Hematopoietic multipotent progenitor cell treated with erythropoietin and hydrocortisone succinate and interleukin-3 and kit ligand, for 4 days (in vitro differentiated cells): ENCODE data around the gene CCNF.
"Not testable (repeated sequence)": the region's sequence is repeated elsewhere in the genome, so short reads cannot be mapped to it uniquely, and the experiment has no call there.

Experiments used
- DNase-seq: peaks from one replicate; pipeline ENCODE4 v3.0.0-alpha.2; 2015

The CCNF gene

DNA sequence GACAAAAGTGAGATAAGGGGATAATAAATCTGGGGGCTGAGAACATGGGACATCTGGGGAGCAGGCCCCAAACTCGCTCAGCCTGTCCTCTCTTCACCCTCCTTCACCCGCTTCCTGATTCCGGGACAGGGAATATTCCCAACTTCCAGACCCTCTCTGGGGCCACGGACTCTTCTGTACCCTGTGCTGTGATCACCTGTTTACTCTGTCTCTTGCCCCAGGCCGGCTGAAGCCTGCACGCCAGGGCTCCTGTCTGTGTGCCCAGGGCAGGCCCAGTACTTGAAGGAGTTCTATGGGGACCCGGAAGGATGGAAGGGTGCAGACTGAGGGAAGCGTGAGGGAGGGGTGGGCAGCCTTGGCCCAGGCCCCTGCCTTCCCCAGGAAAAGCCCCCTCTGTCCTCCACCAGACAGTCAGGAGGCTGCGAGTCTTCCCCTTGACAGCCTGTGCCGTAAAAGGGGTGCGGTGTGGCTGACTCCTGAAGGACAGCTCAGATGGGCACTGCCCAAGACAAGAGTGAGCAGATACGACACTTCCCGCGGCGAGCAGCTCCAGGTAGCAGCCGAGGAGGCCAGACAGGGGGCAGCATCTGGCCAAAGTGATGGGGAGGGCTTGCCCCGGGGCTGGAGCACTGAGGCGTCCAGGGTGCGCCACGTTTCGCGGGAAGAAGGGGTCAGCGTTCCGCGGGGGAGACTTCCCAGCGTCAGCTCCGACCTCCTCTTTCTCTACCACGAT is 1.0 kb upstream of the CCNF start:
- peak; percentile 47 for DNase-seq

DNA sequence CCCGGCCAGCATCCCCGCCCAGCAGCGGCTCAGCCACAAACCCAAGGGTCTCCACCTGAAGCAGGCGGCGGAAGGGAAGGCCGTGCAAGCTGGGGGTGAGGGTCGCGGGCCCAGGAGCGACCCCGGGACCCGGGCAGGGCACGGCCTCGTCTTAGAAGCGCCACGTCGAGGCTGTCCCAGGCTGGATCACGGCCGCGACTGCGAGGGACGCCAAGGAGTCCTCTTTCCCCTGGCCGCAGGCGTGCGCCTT is 538 bp upstream of the CCNF start:
- no peak for DNase-seq

DNA sequence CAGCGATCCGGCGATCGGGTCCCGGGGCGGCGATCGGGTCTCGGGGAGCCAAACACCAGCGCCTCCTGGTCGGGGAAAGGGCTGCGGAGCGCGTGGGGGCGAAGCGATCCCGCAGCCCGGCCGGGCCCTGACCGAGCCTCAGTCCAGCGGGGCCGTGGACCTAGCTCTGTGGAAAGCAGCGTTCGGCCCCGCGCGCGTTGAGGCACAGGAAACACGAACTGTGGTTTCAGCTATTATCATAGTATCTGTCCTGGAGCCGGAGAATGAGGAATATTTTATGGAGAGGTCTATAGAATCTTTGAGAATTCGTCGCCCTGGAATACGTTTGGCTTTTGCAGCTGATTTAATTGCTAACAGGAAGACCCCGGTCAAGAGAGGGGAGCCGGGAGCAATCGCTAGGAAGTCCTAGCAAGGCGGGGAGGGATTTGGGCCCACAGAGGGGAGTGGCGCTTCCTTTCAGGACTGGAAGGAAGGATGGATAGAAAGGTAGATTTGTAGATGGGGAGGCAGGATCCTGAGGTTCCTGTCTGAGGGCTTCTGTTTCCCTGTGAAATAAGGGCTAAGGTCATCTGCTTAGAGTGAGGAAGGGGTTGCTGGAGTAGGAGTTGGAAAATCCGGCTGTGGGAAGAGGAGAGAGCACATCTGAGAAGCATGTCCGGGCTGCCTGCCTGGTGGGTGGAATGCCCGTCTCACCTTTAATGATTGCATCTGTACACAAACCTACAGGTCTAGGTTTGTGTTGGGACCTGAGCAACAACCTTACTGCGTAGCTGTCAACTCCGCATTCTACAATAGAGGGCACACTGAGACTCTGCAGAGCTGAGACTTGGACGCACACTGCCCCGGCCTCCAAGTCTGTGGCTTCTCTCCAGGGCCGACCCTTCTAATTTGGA is 770 bp downstream of the CCNF start:
- DNase-seq: peak; percentile 77

DNA sequence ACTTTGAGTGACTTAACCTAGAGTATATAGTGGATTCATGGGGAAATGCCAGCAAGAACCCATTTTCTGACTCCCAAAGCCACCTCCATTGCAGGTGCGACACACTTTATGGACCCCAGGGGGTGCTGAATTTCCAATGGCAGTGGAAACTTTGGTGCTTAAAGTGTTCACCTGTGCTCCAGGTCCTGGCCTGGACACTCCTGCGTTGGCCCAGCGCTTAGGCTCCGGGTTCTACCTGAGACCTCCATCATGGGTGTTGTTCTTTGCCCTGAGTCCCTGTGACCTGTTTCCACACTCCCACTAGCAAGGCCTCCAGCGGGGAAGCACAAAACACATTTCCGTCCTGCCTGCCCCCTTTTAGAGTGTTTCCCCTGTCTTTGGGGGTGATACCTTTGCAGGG is 3.0 kb downstream of the CCNF start:
- DNase-seq: no peak

DNA sequence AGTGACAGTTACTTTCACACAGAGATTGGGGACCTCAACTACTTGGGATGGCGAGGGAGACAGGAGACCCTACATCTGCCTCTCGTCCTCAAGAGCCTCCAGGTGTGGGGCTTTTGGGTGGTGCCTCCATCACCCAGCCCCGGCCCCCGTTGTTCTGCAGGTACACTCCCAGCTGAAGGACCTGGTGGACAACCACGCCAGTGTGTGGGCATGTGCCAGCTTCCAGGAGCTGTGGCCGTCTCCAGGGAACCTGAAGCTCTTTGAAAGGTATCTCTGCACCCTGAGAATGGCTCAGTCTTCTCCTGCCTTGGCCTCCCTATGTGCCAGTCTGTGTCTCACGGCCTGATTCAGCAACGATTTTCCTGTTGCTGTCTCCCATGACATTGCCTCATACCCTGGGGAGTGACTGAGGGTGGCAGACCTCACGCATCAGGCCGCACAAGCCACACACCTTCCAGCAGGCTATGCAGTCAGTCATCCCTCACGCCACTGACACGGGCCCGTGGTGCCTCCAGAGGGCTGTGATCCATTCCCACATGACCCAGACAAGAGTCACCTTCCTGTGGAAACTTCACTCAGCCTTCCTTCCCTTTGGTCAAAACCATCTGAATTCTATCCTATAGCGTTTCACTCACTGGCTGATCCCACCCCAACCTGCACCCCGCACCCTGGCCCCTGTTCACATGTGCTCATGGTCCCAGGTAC is 3.7 kb downstream of the CCNF start:
- DNase-seq: no peak

DNA sequence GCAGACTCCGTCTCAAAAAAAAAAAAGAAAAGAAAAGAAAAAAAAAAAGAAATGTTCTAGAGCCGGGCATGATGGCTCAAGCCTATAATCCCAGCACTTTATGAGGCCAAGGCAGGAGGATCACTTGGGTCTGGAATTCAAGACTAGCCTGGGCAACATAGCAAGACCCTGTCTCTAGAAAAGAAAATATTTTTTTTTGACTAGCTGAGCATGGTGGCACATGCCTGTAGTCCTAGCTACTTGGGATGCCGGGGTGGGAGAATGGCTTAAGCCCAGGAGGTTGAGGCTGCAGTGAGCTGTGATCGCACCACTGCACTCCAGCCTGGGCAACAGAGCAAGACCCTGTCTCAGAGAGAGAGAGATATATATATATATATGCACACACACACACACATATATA is 6.0 kb downstream of the CCNF start:
- not testable (repeated sequence) for DNase-seq

DNA sequence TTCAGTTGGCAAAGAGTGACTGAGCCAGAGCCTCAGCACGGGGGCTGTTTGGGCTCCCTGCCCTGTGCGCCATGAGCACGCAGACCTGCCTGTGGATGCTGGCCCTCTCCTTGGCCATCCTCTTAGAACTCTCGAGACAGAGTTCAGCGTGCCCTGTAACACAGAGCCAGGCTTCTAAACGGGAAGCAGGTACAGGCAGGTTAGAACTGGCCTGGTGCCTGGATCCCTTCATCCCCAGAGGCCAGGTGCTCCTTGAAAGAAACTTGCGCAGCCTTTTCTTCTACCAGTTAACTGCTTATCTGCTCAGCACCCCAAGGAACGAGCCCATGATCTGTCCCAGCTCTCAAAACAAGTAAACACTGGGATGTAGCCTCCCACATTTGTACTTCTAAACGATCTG is 6.9 kb downstream of the CCNF start:
- no peak for DNase-seq

DNA sequence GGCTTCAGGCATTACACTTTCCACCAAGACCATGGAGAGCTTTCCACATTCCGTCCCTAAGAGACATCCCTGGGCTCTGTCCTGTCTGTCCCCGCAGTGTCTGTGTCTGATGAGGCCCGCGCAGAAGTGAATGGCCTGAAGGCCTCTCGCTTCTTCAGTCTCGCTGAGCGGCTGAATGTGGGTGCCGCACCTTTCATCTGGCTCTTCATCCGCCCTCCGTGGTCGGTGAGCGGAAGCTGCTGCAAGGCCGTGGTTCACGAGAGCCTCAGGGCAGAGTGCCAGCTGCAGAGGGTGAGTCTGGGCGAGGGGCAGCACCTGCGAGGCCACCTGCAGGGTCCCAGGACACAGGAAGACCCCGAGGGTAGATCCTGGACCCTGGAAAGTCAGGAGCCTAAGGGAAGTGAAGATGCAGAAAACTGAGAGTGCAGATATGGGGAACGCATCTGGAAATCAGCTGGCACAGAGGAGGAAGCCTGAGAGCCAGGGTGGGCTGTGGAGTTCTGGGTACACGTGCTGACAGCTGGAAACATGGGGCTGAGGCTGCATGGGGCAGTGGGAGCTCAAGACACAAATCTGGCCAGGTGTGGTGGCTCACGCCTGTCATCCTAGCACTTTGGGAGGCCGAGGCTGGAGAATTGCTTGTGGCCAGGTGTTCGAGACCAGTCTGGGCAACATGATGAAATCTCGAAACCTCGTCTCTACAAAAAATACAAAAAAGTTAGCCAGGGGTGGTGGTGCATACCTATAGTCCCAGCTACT is 8.0 kb downstream of the CCNF start:
- no peak for DNase-seq

DNA sequence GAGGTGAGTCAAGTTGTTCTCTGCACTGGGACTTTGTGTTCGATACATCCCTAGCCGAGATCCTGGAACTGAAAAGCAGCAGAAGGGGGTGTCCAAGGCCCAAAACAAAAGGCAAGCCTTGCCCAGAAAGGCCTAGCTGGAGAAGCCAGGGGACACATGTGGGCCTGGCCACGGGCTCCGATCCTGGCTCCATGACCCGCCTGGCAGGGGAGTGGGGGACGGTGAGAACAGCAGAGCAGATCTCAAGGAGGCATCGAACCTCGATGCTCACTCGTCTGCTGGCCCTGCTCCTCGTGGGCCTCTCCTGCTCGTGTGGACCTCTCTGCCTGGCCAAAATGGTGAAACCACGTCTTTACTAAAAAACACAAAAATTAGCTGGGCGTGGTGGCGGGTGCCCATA is 8.9 kb downstream of the CCNF start:
- DNase-seq: no peak

DNA sequence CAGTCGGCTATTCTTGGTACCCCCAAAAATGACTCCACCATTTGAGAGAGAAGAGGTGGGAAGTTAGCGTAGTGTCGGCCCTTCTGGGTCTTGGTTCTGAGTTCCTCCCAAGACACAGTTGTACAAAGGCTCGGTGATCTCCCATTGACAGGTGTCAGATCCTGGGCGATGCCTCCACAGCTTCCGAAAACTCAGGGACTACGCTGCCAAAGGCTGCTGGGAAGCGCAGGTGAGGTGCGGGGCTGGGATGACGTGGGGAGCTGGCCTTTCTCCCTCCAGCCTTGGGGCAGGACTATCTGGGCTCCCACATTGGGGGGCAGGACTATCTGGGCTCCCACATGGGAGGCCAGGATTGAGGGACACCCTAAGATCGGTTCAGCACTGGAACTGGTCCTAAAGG is 10.4 kb downstream of the CCNF start:
- DNase-seq: no peak

DNA sequence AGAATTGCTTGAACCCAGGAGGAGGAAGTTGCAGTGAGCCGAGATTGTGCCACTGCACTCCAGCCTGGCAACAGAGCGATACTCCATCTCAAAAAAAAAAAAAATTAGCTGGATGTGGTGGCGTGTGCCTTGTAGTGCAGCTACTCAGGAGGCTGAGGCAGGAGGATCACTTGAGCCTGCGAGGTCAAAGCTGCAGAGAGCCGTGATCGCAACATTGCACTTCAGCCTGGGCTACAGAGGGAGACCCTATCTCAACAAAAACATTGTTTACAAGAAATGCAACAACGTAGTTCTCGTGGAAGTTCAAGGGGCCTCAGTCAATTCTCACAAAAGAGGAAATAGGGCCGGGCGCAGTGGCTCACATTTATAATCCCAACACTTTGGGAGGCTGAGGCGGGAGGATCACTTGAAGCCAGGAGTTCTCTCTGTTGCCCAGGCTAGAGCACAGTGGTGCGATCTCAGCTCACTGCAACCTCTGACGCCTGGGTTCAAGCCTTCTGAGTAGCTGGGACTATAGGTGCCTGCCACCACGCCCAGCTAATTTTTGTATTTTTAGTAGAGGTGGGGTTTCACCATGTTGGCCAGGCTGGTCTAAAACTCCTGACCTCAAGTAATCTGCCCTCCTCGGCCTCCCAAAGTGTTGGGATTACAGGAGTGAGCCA is 12.0 kb downstream of the CCNF start:
- DNase-seq: not testable (repeated sequence)

DNA sequence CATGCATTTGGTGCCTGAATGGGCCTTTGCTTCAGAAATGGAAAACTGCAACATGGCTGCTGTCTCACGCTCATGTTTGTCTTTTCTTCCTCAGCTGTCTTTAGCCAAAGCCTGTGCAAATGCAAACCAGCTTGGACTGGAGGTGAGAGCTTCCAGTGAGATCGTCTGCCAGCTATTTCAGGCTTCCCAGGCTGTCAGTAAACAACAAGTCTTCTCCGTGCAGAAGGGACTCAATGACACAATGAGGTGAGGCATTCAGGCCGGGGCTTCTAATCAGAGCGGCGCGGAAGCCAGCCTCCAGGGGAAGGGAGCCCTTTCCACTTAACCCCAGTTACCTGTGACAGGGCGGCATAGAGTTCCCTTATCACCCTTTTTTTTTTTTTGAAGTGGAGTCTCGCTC is 14.3 kb downstream of the CCNF start:
- DNase-seq: no peak

DNA sequence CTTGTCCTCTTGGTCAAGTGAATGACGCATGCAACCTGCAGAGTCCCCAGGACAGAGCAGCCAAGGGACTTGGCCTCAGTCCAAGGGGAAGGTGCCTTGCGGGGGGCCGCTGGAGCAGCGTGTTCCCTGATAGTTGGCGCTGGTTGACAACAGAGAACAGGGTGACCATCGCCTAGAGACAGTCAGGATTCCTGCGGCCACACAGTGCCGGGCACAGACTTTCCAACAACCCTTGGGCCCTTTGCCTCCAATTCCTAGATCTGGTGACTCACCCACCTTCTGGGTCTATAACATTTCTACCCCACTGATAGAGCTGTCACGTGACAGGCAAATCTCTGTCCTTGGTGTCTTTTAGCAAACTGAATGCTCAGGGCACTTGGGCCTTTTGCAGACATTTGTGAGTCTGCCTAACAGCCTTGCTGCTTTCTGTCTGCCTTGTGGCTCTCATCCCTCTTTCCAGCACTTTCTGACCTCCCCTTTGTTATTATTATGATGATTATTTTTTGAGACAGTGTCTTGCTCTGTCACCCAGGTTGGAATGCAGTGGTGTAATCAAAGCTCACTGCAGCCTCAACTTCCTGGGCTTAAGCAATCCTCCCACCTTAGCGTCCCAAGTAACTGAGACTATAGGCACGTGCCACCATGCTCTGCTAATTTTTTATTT is 18.8 kb downstream of the CCNF start:
- DNase-seq: no peak

DNA sequence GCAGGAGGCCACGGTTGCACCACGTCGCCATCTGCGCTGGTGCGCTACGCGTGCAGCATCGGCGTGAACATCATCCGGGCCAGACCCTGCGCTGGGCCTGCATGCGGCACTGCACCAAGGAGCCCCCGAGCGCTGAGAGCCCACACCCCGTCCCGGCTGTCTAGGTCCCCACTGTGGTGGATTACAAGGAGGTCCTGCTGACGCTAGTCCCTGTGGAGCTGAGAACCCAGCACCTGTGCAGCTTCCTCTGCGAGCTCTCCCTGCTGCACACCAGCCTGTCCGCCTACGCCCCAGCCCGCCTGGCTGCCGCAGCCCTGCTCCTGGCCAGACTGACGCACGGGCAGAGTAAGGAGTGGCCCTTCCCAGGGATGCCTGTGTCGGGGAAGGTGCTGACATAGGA is 19.9 kb downstream of the CCNF start:
- no peak for DNase-seq

DNA sequence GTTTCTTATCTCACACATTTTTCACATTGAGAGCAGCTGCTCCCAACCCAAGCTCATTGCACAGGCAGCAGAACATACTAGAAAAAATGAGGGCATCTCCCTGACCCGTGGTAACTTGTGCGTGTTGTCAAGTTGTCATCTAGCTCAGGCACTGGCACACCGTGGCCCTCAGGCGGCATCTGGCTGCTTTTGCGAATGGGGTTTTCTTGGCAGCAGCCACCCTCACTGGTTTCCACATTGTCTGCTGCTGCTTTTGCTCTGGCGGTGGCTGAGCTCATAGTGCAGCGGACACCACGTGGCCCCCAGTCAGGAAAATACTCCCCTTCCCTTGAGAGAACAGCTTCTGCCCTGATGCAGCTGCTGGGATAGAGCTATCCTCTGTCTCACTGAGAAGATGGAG is 21.3 kb downstream of the CCNF start:
- DNase-seq: no peak

DNA sequence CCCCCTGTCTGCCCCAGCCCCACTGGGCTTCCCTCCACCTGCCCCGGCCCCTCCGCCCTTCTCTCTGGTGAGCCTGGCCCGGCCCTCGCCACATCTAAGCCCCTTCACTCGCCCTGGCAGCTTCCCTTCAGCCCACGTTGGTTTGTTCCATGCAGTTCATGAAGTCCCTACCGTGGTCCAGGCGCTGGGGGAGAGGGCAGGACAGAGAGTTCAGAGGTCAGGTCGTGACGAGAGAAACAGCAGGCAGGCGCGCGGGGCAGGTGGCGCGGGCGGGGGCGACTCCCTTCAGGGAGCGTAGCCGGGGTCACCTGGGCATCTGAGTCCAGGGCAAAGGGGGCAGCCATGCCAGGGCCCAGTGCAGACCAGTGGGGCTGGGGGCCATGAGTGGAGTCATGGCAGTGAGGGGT is 21.7 kb downstream of the CCNF start:
- DNase-seq: no peak

DNA sequence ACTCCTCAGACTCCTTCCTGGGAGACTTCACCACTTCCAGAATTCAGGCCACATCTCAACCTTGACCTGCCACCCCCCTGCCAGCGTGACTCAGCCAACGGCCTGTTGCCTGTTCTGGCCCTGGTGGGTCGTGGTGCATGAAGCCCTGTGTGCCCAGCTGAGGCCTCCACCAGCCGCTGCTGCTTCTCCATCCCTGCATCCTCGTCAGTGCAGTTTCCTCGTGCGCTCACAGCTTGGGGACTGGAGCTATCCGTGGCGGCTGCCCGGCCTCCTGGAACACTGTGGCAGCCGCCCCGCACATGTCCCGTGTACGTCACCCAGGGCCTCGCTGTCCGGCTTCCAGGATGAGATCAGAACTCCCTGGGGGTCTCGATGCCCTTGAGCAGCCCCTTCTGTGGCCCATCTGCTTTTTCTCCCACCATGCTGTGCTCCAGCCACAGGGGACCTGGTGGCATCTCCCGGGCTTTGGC is 22.6 kb downstream of the CCNF start:
- no peak for DNase-seq

DNA sequence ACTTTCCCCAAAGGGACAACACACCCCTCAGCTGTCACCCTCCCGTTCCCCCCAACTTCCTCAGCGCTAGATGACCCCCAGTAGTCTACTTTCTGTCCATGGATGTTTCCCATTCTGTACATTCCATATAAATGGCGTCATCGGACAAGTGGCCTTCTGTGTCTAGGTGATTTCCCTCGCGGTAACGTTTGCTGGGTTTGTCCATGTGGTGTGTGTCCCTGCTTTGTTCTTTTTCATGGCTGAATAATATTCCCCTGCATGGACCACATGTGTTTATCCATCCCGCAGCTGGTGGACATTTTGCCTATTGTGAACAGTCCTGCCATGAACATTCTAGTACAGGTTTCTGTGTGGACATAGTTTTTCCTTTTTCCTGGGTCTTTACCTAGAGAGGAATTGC is 23.4 kb downstream of the CCNF start:
- DNase-seq: no peak

DNA sequence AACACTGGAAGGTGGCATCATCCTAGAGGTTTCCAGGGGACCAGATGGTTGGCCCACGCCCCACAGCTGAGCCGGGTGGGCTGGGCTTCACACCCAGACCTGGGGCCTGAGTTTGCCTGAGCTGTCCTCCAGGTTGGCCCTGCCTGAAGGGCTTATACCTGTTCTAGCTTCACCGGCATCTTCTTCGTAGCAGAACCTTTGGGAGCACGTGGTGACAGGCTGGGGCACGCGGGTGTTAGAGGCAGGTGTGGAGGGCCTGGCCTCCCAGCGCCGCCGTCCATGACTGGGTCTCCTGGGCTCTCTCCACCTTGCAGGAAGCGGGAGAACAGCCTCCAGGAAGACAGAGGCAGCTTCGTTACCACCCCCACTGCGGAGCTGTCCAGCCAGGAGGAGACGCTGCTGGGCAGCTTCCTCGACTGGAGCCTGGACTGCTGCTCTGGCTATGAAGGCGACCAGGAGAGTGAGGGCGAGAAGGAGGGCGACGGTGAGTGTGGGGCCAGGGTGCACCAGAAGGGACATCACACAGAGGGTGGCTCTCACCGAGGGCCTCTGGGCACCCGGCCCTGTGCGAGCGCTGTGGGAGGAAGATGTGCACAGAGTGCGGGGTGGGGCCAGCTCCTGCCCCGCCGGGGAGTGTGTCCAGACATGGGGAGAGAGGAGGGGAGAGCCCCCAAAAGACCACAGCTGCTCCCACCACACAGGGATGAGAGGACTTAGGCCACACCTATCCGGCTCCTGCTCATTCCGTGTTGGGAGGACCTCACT is 26.0 kb downstream of the CCNF start:
- no peak for DNase-seq

DNA sequence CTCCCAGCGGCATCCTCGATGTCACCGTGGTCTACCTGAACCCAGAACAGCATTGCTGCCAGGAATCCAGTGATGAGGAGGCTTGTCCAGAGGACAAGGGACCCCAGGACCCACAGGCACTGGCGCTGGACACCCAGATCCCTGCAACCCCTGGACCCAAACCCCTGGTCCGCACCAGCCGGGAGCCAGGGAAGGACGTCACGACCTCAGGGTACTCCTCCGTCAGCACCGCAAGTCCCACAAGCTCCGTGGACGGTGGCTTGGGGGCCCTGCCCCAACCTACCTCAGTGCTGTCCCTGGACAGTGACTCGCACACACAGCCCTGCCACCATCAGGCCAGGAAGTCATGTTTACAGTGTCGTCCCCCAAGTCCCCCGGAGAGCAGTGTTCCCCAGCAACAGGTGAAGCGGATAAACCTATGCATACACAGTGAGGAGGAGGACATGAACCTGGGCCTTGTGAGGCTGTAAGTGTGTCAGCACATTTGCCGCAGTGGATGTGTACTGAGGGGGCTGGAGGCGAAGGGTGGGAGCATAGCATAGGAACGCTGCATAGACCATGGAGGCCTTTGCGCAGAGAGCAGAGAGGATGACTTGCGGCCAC is 27.4 kb downstream of the CCNF start:
- DNase-seq: no peak

DNA sequence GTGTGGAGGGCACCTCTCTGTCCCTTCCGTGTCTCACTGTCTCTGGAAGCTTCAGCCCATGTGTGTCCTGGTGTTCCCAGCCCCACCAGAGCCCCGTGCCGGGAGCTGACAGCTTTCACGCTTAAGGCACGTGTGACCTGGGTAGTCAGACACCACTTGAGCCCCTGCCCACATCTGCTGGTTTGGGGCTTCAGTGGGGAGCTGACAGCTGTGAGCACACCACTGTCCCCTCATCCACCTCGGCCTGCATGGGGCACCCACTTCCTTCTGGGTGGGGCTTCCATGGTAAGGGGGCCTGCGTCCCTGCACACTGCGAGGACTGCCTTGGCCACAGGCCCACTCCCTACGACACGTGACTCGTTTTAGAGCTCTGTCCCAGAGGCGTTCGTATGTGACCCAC is 28.0 kb downstream of the CCNF start:
- no peak for DNase-seq
